Mesenteric fat pad (tissue), 1 donor: Measurements from ENCODE around the gene ERCC2. TPM values are rescaled to one million over a fixed set of nuclear protein-coding genes. Genes with fewer than 3 reads are reported as not detected.
"Not testable (repeated sequence)": the region's sequence is repeated elsewhere in the genome, so short reads cannot be mapped to it uniquely, and the experiment has no call there.

Experiments used
- DNase-seq: peaks from one replicate; pipeline ENCODE4 v3.0.0-alpha.2; 2020; ENCODE audit warnings: low spot score
- long read RNA-seq: library from polyadenylated mRNA; unstranded; transcript quantifications from one replicate; pipeline ENCODE4 v2.0.0, GENCODE V29; 2020
- total RNA-seq: library from RNA; stranded (reverse); fragmentation: NEBNext Ultra II Directional; extraction: Animal tissue kit (Norgen Biotek cat#: 25700); gene quantifications from one replicate; pipeline ENCODE4 v1.2.1, GENCODE V29; 2021
- donor health status: DM: yes; HTN: yes; CAD: no.

The ERCC2 gene
- total RNA-seq, result 12.3 TPM
- long read RNA-seq, full-length matches to known transcripts, result 2 of 17 reads
- long read RNA-seq, partial matches to known transcripts, result 9 of 17 reads
- long read RNA-seq, other reads (novel, unspliced or antisense), result 6 of 17 reads

GRCh38 chr19:45370410-45371204 is at the start of gene ERCC2:
Gene ERCC2 (minus strand): TSS chr19:45370573. CDS start chr19:45370540, 33 bp downstream.
- DNase-seq, result peak; percentile 100

GRCh38 chr19:45419895-45420294 is 49.5 kb upstream of the ERCC2 start:
- DNase-seq, result no peak

GRCh38 chr19:45419396-45419795 is 49.0 kb upstream of the ERCC2 start:
- no peak for DNase-seq

- DNase-seq, result no peak
Observed at GRCh38 chr19:45418802-45419201, 48.4 kb upstream of the ERCC2 start.

GRCh38 chr19:45417151-45417550 is 46.8 kb upstream of the ERCC2 start:
- DNase-seq, result no peak

GRCh38 chr19:45414468-45414867 is 44.1 kb upstream of the ERCC2 start:
- no peak for DNase-seq

GRCh38 chr19:45413497-45413896 is 43.1 kb upstream of the ERCC2 start:
- DNase-seq, result no peak

GRCh38 chr19:45410330-45410729 is 40.0 kb upstream of the ERCC2 start:
- not testable (repeated sequence) for DNase-seq

GRCh38 chr19:45409557-45409920 is 39.2 kb upstream of the ERCC2 start:
- DNase-seq, result no peak

GRCh38 chr19:45408830-45409556 is 38.6 kb upstream of the ERCC2 start:
- no peak for DNase-seq

GRCh38 chr19:45408121-45408520 is 37.7 kb upstream of the ERCC2 start:
- DNase-seq, result no peak

- DNase-seq, result not testable (repeated sequence)
Observed at GRCh38 chr19:45407585-45407984, 37.2 kb upstream of the ERCC2 start.

GRCh38 chr19:45407091-45407375 is 36.7 kb upstream of the ERCC2 start:
- no peak for DNase-seq

- DNase-seq, result no peak
Observed at GRCh38 chr19:45406226-45407090, 36.1 kb upstream of the ERCC2 start, which contains the start of gene POLR1G. Gene POLR1G (plus strand): TSS chr19:45406644. CDS start chr19:45406697, 53 bp downstream.

GRCh38 chr19:45405435-45406225 is 35.3 kb upstream of the ERCC2 start:
- DNase-seq, result no peak

- DNase-seq, result no peak
Observed at GRCh38 chr19:45404557-45405434, 34.4 kb upstream of the ERCC2 start, which contains the start of gene PPP1R13L. Gene PPP1R13L (minus strand): TSS chr19:45405069. CDS start chr19:45398318, 6,751 bp downstream.

- DNase-seq, result no peak
Observed at GRCh38 chr19:45403781-45404556, 33.6 kb upstream of the ERCC2 start.

GRCh38 chr19:45403272-45403671 is 32.9 kb upstream of the ERCC2 start:
- DNase-seq, result no peak
